ENCODE results near the gene SRPK3. TPM values are rescaled to one million over a fixed set of nuclear protein-coding genes. Genes with fewer than 3 reads are reported as not detected.

The SRPK3 gene
- total RNA-seq, 2 experiments from 2014 or later, result not detected

DNA sequence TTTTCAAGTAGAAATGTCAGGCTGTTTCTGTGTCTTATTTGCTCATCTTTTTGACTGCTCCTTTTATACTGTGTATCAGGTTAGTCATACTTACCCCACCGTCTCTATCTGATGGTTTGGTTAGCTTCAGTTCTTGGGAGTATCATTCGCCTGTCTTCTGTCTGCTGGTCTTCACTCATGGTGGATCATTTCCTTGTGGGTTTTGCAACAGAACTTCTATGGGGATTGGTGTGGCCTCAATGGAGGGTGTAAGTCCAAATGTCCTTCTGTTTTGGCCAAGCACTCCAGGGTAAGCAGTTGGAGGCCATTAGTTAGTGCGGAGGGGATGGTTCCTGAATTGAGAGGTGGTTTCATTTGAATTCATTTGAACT lies 49.0 kb upstream of the SRPK3 start:
- TF ChIP-seq, protein P1, sequence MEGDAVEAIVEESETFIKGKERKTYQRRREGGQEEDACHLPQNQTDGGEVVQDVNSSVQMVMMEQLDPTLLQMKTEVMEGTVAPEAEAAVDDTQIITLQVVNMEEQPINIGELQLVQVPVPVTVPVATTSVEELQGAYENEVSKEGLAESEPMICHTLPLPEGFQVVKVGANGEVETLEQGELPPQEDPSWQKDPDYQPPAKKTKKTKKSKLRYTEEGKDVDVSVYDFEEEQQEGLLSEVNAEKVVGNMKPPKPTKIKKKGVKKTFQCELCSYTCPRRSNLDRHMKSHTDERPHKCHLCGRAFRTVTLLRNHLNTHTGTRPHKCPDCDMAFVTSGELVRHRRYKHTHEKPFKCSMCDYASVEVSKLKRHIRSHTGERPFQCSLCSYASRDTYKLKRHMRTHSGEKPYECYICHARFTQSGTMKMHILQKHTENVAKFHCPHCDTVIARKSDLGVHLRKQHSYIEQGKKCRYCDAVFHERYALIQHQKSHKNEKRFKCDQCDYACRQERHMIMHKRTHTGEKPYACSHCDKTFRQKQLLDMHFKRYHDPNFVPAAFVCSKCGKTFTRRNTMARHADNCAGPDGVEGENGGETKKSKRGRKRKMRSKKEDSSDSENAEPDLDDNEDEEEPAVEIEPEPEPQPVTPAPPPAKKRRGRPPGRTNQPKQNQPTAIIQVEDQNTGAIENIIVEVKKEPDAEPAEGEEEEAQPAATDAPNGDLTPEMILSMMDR (conservative IDR thresholded peaks at IDR 0.05; ENCODE audit: low read length), result no peak
- TF ChIP-seq EZH2phosphoT487 (IDR thresholded peaks at IDR 0.05; ENCODE audit: borderline replicate concordance, low read depth, low read length), result no peak
- intact Hi-C loops (cut with micrococcal nuclease; ENCODE audit: unreplicated experiment), result no loop called here

GRCh38 chrX:153732401-153732800 lies 48.4 kb upstream of the SRPK3 start:
- no peak for DNase-seq (ENCODE audit: low spot score)
- no peak overlapping the region for H3K4me3 ChIP-seq (ENCODE audit: low read depth, low read length, poor library complexity, severe bottlenecking)
- H2AFZ ChIP-seq (ENCODE audit: low read length), result no peak overlapping the region
- intact Hi-C loops (cut with micrococcal nuclease; ENCODE audit: unreplicated experiment), result no loop called here
- H3K4me2 ChIP-seq (ENCODE audit: low read length), result no peak overlapping the region
- H3K9me3 ChIP-seq (ENCODE audit: low read length), result no peaks in the 10 kb centered on the region
- no peak overlapping the region for H3K27ac ChIP-seq (ENCODE audit: low read depth, low read length, poor library complexity, severe bottlenecking)
- no peaks in the 10 kb centered on the region; the same call in 1 of the 2 replicates for H3K36me3 ChIP-seq (ENCODE audit: insufficient read depth, low read length)
- POLR2A ChIA-PET, result no interaction called here
- peaks cover 21% of the 10 kb centered on the region for H3K4me1 ChIP-seq (ENCODE audit: insufficient read depth, low read length, poor library complexity, severe bottlenecking)
- BruUV-seq (replicated peaks), result no TSS peak
- no peaks in the 10 kb centered on the region for H3K9me2 ChIP-seq (ENCODE audit: insufficient read depth, low read length)
- no peaks in the 10 kb centered on the region for H3K79me2 ChIP-seq (ENCODE audit: insufficient read depth, low read depth, low read length)
- TF ChIP-seq EZH2phosphoT487 (IDR thresholded peaks at IDR 0.05; ENCODE audit: borderline replicate concordance, low read depth, low read length), result no peak
- TF ChIP-seq, protein P1 (conservative IDR thresholded peaks at IDR 0.05; ENCODE audit: low read length), result no peak
- CTCF ChIA-PET (ENCODE audit: unreplicated experiment), result no interaction called here
- H4K20me1 ChIP-seq (ENCODE audit: insufficient read depth, low read length), result no peaks in the 10 kb centered on the region

More for the DNA sequence above, 49.0 kb upstream of the SRPK3 start:
- Histone ChIP-seq H3K9me3 (ENCODE audit: low read length) (no peaks in the 10 kb centered on the region), H2AFZ (ENCODE audit: low read length) (no peak overlapping the region), H3K79me2 (ENCODE audit: insufficient read depth, low read depth, low read length) (no peaks in the 10 kb centered on the region), H4K20me1 (ENCODE audit: insufficient read depth, low read length) (no peaks in the 10 kb centered on the region), H3K36me3 (ENCODE audit: insufficient read depth, low read length) (no peaks in the 10 kb centered on the region; the same call in 1 of the 2 replicates), H3K4me2 (ENCODE audit: low read length) (no peak overlapping the region), H3K9me2 (ENCODE audit: insufficient read depth, low read length) (no peaks in the 10 kb centered on the region), H3K4me1 (ENCODE audit: insufficient read depth, low read length, poor library complexity, severe bottlenecking) (peaks cover 27% of the 10 kb centered on the region), H3K4me3 (ENCODE audit: low read depth, low read length, poor library complexity, severe bottlenecking) (no peak overlapping the region), H3K27ac (ENCODE audit: low read depth, low read length, poor library complexity, severe bottlenecking) (no peak overlapping the region)
- no peak for DNase-seq (ENCODE audit: low spot score)
- CTCF ChIA-PET (ENCODE audit: unreplicated experiment), result no interaction called here
- POLR2A ChIA-PET, result no interaction called here
- no TSS peak for BruUV-seq (replicated peaks)

GRCh38 chrX:153733651-153734240 lies 47.1 kb upstream of the SRPK3 start:
- no peaks in the 10 kb centered on the region for H4K20me1 ChIP-seq (ENCODE audit: insufficient read depth, low read length)
- H3K36me3 ChIP-seq (ENCODE audit: insufficient read depth, low read length), result no peaks in the 10 kb centered on the region; the same call in 1 of the 2 replicates
- intact Hi-C loops (cut with micrococcal nuclease; ENCODE audit: unreplicated experiment), result no loop called here
- H3K4me3 ChIP-seq (ENCODE audit: low read depth, low read length, poor library complexity, severe bottlenecking), result no peak overlapping the region
- no peaks in the 10 kb centered on the region for H3K79me2 ChIP-seq (ENCODE audit: insufficient read depth, low read depth, low read length)
- peaks cover 10% of the 10 kb centered on the region for H3K4me1 ChIP-seq (ENCODE audit: insufficient read depth, low read length, poor library complexity, severe bottlenecking)
- no TSS peak for BruUV-seq (replicated peaks)
- H3K9me3 ChIP-seq (ENCODE audit: low read length), result no peaks in the 10 kb centered on the region
- DNase-seq (ENCODE audit: low spot score), result no peak
- TF ChIP-seq, protein P1 (conservative IDR thresholded peaks at IDR 0.05; ENCODE audit: low read length), result no peak
- TF ChIP-seq EZH2phosphoT487 (IDR thresholded peaks at IDR 0.05; ENCODE audit: borderline replicate concordance, low read depth, low read length), result no peak
- no peaks in the 10 kb centered on the region for H3K9me2 ChIP-seq (ENCODE audit: insufficient read depth, low read length)
- ChIA-PET CTCF (ENCODE audit: unreplicated experiment) (no interaction called here), POLR2A (no interaction called here)
- no peak overlapping the region for H3K4me2 ChIP-seq (ENCODE audit: low read length)
- no peak overlapping the region for H3K27ac ChIP-seq (ENCODE audit: low read depth, low read length, poor library complexity, severe bottlenecking)
- no peak overlapping the region for H2AFZ ChIP-seq (ENCODE audit: low read length)
